Transverse colon (tissue), 4 donors: Measurements from ENCODE around the gene MBP. TPM values are rescaled to one million over a fixed set of nuclear protein-coding genes. Genes with fewer than 3 reads are reported as not detected.
A peak's percentile ranks its signal among the peaks of the same experiment; 100 is the strongest.

Experiments used
- DNase-seq: peaks from one replicate; pipeline ENCODE4 v3.0.0-alpha.2; 2019
- H3K27ac ChIP-seq, 4 donors: fragments of 200-600 bp; sonication (generic); 2 replicates each; pipeline ENCODE4 v1.5.1; 2016 to 2018; ENCODE audit warnings: inconsistent platforms in 4 of 4
- H3K27me3 ChIP-seq: fragments of 200-600 bp; sonication (generic); 2 replicates; pipeline ENCODE4 v1.5.1; 2017; ENCODE audit warnings: inconsistent platforms
- H3K36me3 ChIP-seq, 4 donors: fragments of 200-600 bp; sonication (generic); 2 replicates each; pipeline ENCODE4 v1.5.1; 2017 to 2019; ENCODE audit warnings: inconsistent platforms in 4 of 4
- H3K4me1 ChIP-seq, 4 donors: fragments of 200-600 bp; sonication (generic); 2 replicates each; pipeline ENCODE4 v1.5.1; 2017 to 2020; ENCODE audit warnings: inconsistent platforms in 4 of 4
- H3K4me3 ChIP-seq, 4 donors: fragments of 200-600 bp; sonication (generic); 1 replicate in 1 of 4; 2 replicates in 3 of 4; pipeline versions ENCODE4 v1.5.1 to v1.6.1; 2017 to 2019; ENCODE audit warnings: inconsistent platforms in 4 of 4
- H3K9me3 ChIP-seq, 2 donors: fragments of 200-600 bp; sonication (generic); 2 replicates each; pipeline ENCODE4 v1.5.1; 2017 to 2019; ENCODE audit warnings: inconsistent platforms in 2 of 2
- CTCF ChIP-seq, 5 experiments: fragments of 200-600 bp in 3 of 5; fragments of 450-650 bp in 2 of 5; sonication (generic) in 3 of 5; IDR thresholded peaks; 1 replicate in 2 of 5; 2 replicates in 3 of 5; pipeline ENCODE4 v1.5.1; 2016 to 2017; ENCODE audit warnings: antibody characterized with exemption in 5 of 5, inconsistent platforms in 3 of 5, mild to moderate bottlenecking in 2 of 5, moderate library complexity in 1 of 5
- EP300 ChIP-seq: sonication (generic); formaldehyde crosslinking; IDR thresholded peaks from one replicate; pipeline ENCODE4 v1.6.1; 2017; ENCODE audit warnings: antibody characterized with exemption, low read depth
- POLR2A ChIP-seq: fragments of 450-650 bp; IDR thresholded peaks from one replicate; pipeline ENCODE4 v1.6.1; 2016; ENCODE audit warnings: antibody characterized with exemption, mild to moderate bottlenecking, moderate library complexity
- POLR2AphosphoS5 ChIP-seq, 3 donors: sonication (generic); formaldehyde crosslinking; IDR thresholded peaks; one replicate each; pipeline ENCODE4 v1.6.1; 2016; ENCODE audit warnings: antibody characterized with exemption in 3 of 3
- WGBS, 2 donors: methylation state at CpG; one replicate each; pipeline ENCODE4 v1.1.5; 2018; ENCODE audit warnings: low coverage in 1 of 2; 5-methylcytosine and 5-hydroxymethylcytosine counted together
- in situ Hi-C, 4 donors: fragments of 200-750 bp; cut with MboI; loops; one replicate each; pipeline versions ENCODE4 v1.15.0 to v1.15.1; 2017; ENCODE audit warnings: low sequenced_read_pairs in 3 of 4, low pct_ligation_motif_present in 1 of 4, low pct_unique_long_range_greater_than_20kb in 1 of 4
- intact Hi-C: fragments of 100-400 bp; cut with DNase I; formaldehyde crosslinking; loops from one replicate; pipeline ENCODE4 v1.15.1; 2023; ENCODE audit warnings: low total_unique reads
- total RNA-seq, 4 donors: library from RNA; depleted of rRNA; stranded (reverse); fragments of >200 nt; gene quantifications; one replicate each; pipeline ENCODE4 v1.1.0, GENCODE V29; 2016

The MBP gene
- total RNA-seq, 4 donors from 2014 or later: 12.7 to 53.4 (median 41.0) TPM

GRCh38 chr18:76989647-76990190, 142.9 kb downstream of the MBP start:
- 80 to 93% methylated on average over 10 to 28 of the region's 28 CpGs for WGBS, 2 donors
- Histone ChIP-seq H3K36me3 (no peaks in the 10 kb centered on the region), H3K9me3 (no peaks in the 10 kb centered on the region), H3K27ac (no peak overlapping the region), H3K27me3 (no peaks in the 10 kb centered on the region), H3K4me1 (no peaks in the 10 kb centered on the region), H3K4me3 (no peak overlapping the region)
- TF ChIP-seq POLR2AphosphoS5 (IDR thresholded peaks at IDR 0.05) (no peak), POLR2A (no peak), EP300 (no peak), CTCF (IDR thresholded peaks at IDR 0.05) (no peak)
- intact Hi-C loops: no loop called here
- no peak for DNase-seq
- in situ Hi-C loops: loop anchor here (10.0 to 25.0 kb wide), 6 partner anchors 65 to 673 kb away; partner anchors contain the start of gene ZNF236 (in 1 of the 4)

GRCh38 chr18:76988827-76989646, 143.5 kb downstream of the MBP start:
- no peaks in the 10 kb centered on the region for H3K36me3 ChIP-seq
- TF ChIP-seq POLR2A (no peak), EP300 (no peak), CTCF (IDR thresholded peaks at IDR 0.05) (no peak), POLR2AphosphoS5 (IDR thresholded peaks at IDR 0.05) (no peak)
- H3K4me3 ChIP-seq: no peak overlapping the region
- H3K27me3 ChIP-seq: no peaks in the 10 kb centered on the region
- in situ Hi-C loops (loop anchor here in 3 of 4 donors (10.0 to 25.0 kb wide), 5 partner anchors 64 to 673 kb away; partner anchors contain the start of gene ZNF236 (in 1 of the 3)), intact Hi-C loops (no loop called here)
- no peaks in the 10 kb centered on the region for H3K9me3 ChIP-seq
- no peak for DNase-seq
- H3K4me1 ChIP-seq: no peaks in the 10 kb centered on the region
- WGBS, 2 donors: 83 to 84% methylated on average over 6 to 28 of the region's 29 CpGs
- H3K27ac ChIP-seq: peak overlapping the region in 2 of 4 donors; percentile 25 to 44

GRCh38 chr18:76988031-76988826, 144.4 kb downstream of the MBP start:
- Histone ChIP-seq H3K4me1 (peaks cover 0 to 3% (median 2%) of the 10 kb centered on the region in 4 donors), H3K27ac (peak overlapping the region in 3 of 4 donors; percentile 15 to 44 (median 25)), H3K27me3 (no peaks in the 10 kb centered on the region), H3K9me3 (no peaks in the 10 kb centered on the region), H3K36me3 (no peaks in the 10 kb centered on the region), H3K4me3 (no peak overlapping the region)
- 76 to 89% methylated on average over 13 to 27 of the region's 27 CpGs for WGBS, 2 donors
- TF ChIP-seq POLR2AphosphoS5 (IDR thresholded peaks at IDR 0.05) (no peak), CTCF (IDR thresholded peaks at IDR 0.05) (no peak), POLR2A (no peak), EP300 (no peak)
- no peak for DNase-seq
- in situ Hi-C loops: loop anchor here in 3 of 4 donors (10.0 to 25.0 kb wide), 5 partner anchors 63 to 674 kb away; partner anchors contain the start of gene ZNF236 (in 1 of the 3)
- intact Hi-C loops: no loop called here

- Histone ChIP-seq H3K4me3 (no peak overlapping the region), H3K27me3 (no peaks in the 10 kb centered on the region), H3K27ac (no peak overlapping the region), H3K9me3 (no peaks in the 10 kb centered on the region), H3K4me1 (peaks cover 0 to 11% (median 5%) of the 10 kb centered on the region in 4 donors), H3K36me3 (no peaks in the 10 kb centered on the region)
- DNase-seq: no peak
- in situ Hi-C loops: loop anchor here in 3 of 4 donors (10.0 to 25.0 kb wide), 5 partner anchors 62 to 676 kb away; partner anchors contain the start of gene ZNF236 (in 1 of the 3)
- whole genome bisulfite sequencing, 2 donors: 88% methylated on average over 7 of the region's 7 CpGs; no CpG with 5 or more reads in 1 of the 2 donors
- TF ChIP-seq CTCF (IDR thresholded peaks at IDR 0.05): no peak
- no peak for TF ChIP-seq POLR2AphosphoS5 (IDR thresholded peaks at IDR 0.05)
- TF ChIP-seq EP300: no peak
- TF ChIP-seq POLR2A: no peak
- intact Hi-C loops: no loop called here
Observed at GRCh38 chr18:76986406-76986805, 146.2 kb downstream of the MBP start.
